HCT116 (cell line): ENCODE results near the gene RBMS1. TPM values are rescaled to one million over a fixed set of nuclear protein-coding genes. Genes with fewer than 3 reads are reported as not detected.

Experiments
- ATAC-seq: fragments of 200-7000 bp; cut with Tn5 transposase; 2 replicates; pipeline ENCODE4 v1.9.1; 2020; ENCODE audit warnings: mild to moderate bottlenecking, moderate library complexity
- BruUV-seq: library from RNA; stranded (reverse); fragments of 400-500 nt; replicated peaks from 2 replicates; lab custom pipeline; 2021; lab: Mats Ljungman, UMichigan
- CTCF ChIA-PET: fragments of 300-600 bp; sonication (Branson Sonifier 250); formaldehyde crosslinking; loops from one replicate; lab custom pipeline; 2021; ENCODE audit warnings: antibody characterized with exemption; lab: Charles Lee
- POLR2A ChIA-PET: fragments of 300-600, 350-600 bp; sonication (Branson Sonifier 250); formaldehyde crosslinking; loops from one replicate; lab custom pipeline; 2021; ENCODE audit warnings: antibody characterized with exemption; lab: Charles Lee
- RAD21 ChIA-PET, 2 experiments: fragments of 300-600 bp; sonication (Branson Sonifier 250); formaldehyde crosslinking; loops; one replicate each; lab custom pipeline; 2023; ENCODE audit warnings: low total read pairs in 2 of 2; ENCODE audit not compliant: uncharacterized antibody in 2 of 2, unreplicated experiment in 2 of 2, low non-redundant PET in 1 of 2; lab: Charles Lee
- DNase-seq: peaks from one replicate; pipeline ENCODE4 v3.0.0-alpha.2; 2010; ENCODE audit warnings: low read depth, low spot score
- H2AFZ ChIP-seq: fragments of 200-600 bp; shearing (Covaris generic), sonication (generic); 2 replicates; pipeline ENCODE4 v1.6.1; 2017; ENCODE audit warnings: low read depth, mixed run types, mixed read lengths, antibody characterized with exemption, low read length; ENCODE audit not compliant: poor library complexity, severe bottlenecking
- H3K27ac ChIP-seq: 2 replicates; pipeline ENCODE4 v1.5.1; 2012; ENCODE audit warnings: low read depth, low read length
- H3K27me3 ChIP-seq: fragments of 200-600 bp; sonication (generic); 2 replicates; pipeline ENCODE4 v1.6.1; 2016; ENCODE audit warnings: mixed run types, low read length, mixed read lengths; ENCODE audit not compliant: insufficient read depth
- H3K36me3 ChIP-seq, 2 experiments: fragments of 200-500 bp in 1 of 2; fragments of 200-600 bp in 1 of 2; sonication (Bioruptor generic) in 1 of 2; sonication (generic) in 1 of 2; 2 replicates each; pipeline versions ENCODE4 v1.5.1 to v1.6.1; 2014 to 2016; ENCODE audit warnings: low read length in 2 of 2, inconsistent platforms in 1 of 2, mixed read lengths in 1 of 2, mixed run types in 1 of 2; ENCODE audit not compliant: insufficient read depth in 2 of 2, control insufficient read depth in 1 of 2
- H3K4me1 ChIP-seq, 2 experiments: fragments of 200-600 bp in 1 of 2; sonication (generic) in 1 of 2; 2 replicates each; pipeline versions ENCODE4 v1.5.1 to v1.6.1; 2012 to 2017; ENCODE audit warnings: low read length in 2 of 2, inconsistent platforms in 1 of 2, mild to moderate bottlenecking in 1 of 2, mixed read lengths in 1 of 2, mixed run types in 1 of 2, moderate library complexity in 1 of 2; ENCODE audit not compliant: insufficient read depth in 2 of 2, control insufficient read depth in 1 of 2
- H3K4me2 ChIP-seq: fragments of 200-600 bp; sonication (generic); 2 replicates; pipeline ENCODE4 v1.6.1; 2017; ENCODE audit warnings: mixed run types, low read length, mixed read lengths
- H3K4me3 ChIP-seq, 2 experiments: fragments of 200-600 bp in 1 of 2; sonication (generic) in 1 of 2; replicated peaks in 1 of 2; 2 replicates each; pipeline ENCODE4 v1.5.1; 2011 to 2016; ENCODE audit warnings: low read length in 2 of 2, control low read depth in 1 of 2, low read depth in 1 of 2, mild to moderate bottlenecking in 1 of 2, mixed read lengths in 1 of 2, mixed run types in 1 of 2
- H3K79me2 ChIP-seq: fragments of 200-600 bp; sonication (generic); 2 replicates; pipeline ENCODE4 v1.6.1; 2017; ENCODE audit warnings: mild to moderate bottlenecking, mixed run types, low read length, moderate library complexity, mixed read lengths; ENCODE audit not compliant: insufficient read depth
- H3K9ac ChIP-seq: fragments of 200-600 bp; sonication (generic); 2 replicates; pipeline ENCODE4 v1.6.1; 2016; ENCODE audit warnings: low read length, mixed read lengths
- H3K9me2 ChIP-seq: fragments of 200-600 bp; sonication (generic), shearing (Covaris generic); 2 replicates; pipeline ENCODE4 v1.6.1; 2017; ENCODE audit warnings: mixed run types, mild to moderate bottlenecking, moderate library complexity; ENCODE audit not compliant: insufficient read depth
- H3K9me3 ChIP-seq, 2 experiments: fragments of 200-500 bp in 1 of 2; fragments of 200-600 bp in 1 of 2; sonication (Bioruptor generic) in 1 of 2; sonication (generic) in 1 of 2; 2 replicates each; pipeline ENCODE4 v1.6.1; 2014 to 2017; ENCODE audit warnings: low read length in 2 of 2, mixed read lengths in 2 of 2, inconsistent platforms in 1 of 2, low read depth in 1 of 2, mild to moderate bottlenecking in 1 of 2, mixed run types in 1 of 2, moderate library complexity in 1 of 2; ENCODE audit not compliant: control insufficient read depth in 1 of 2, insufficient read depth in 1 of 2
- H4K20me1 ChIP-seq: fragments of 200-600 bp; sonication (generic), shearing (Covaris generic); 2 replicates; pipeline ENCODE4 v1.6.1; 2017; ENCODE audit warnings: mixed run types, mild to moderate bottlenecking, moderate library complexity; ENCODE audit not compliant: insufficient read depth
- CBX3 ChIP-seq: IDR thresholded peaks from 2 replicates; pipeline ENCODE4 v1.6.1; 2012; ENCODE audit warnings: low read depth
- CEBPB ChIP-seq: IDR thresholded peaks from 2 replicates; pipeline ENCODE4 v1.6.1; 2012; ENCODE audit warnings: low read depth
- EGR1 ChIP-seq: IDR thresholded peaks from 2 replicates; pipeline ENCODE4 v1.6.1; 2012; ENCODE audit warnings: low read depth
- ELF1 ChIP-seq: IDR thresholded peaks from 2 replicates; pipeline ENCODE4 v1.6.1; 2012; ENCODE audit warnings: low read depth, borderline replicate concordance
- EZH2 ChIP-seq: fragments of 200-600 bp; sonication (generic); IDR thresholded peaks from 2 replicates; pipeline ENCODE4 v1.6.1; 2017; ENCODE audit warnings: antibody characterized with exemption, mixed run types
- EZH2phosphoT487 ChIP-seq: fragments of 200-600 bp; IDR thresholded peaks from 2 replicates; pipeline ENCODE4 v1.6.1; 2018; ENCODE audit warnings: antibody characterized with exemption, borderline replicate concordance
- FOSL1 ChIP-seq: IDR thresholded peaks from 2 replicates; pipeline ENCODE4 v1.6.1; 2012; ENCODE audit warnings: low read depth
- JUND ChIP-seq: IDR thresholded peaks from 2 replicates; pipeline ENCODE4 v1.6.1; 2012
- POLR2A ChIP-seq: IDR thresholded peaks from 2 replicates; pipeline ENCODE4 v1.7.0; 2011; ENCODE audit warnings: borderline replicate concordance; ENCODE audit not compliant: insufficient read depth, insufficient read length; ENCODE audit errors: extremely low read depth
- SIN3A ChIP-seq: IDR thresholded peaks from 2 replicates; pipeline ENCODE4 v1.6.1; 2012; ENCODE audit warnings: low read depth
- SP1 ChIP-seq: IDR thresholded peaks from 2 replicates; pipeline ENCODE4 v1.6.1; 2012; ENCODE audit warnings: low read depth
- SRF ChIP-seq: IDR thresholded peaks from 2 replicates; pipeline ENCODE4 v1.6.1; 2012; ENCODE audit warnings: low read depth
- TCF7L2 ChIP-seq: IDR thresholded peaks from 2 replicates; pipeline ENCODE4 v1.7.0; 2011; ENCODE audit warnings: borderline replicate concordance, inconsistent platforms; ENCODE audit not compliant: insufficient read depth, insufficient read length; ENCODE audit errors: extremely low read depth
- ZFX ChIP-seq: fragments of 450-650 bp; IDR thresholded peaks from 2 replicates; pipeline ENCODE4 v1.6.1; 2017
- ZNF274 ChIP-seq: fragments of 200-500 bp; sonication (Bioruptor generic); IDR thresholded peaks from 2 replicates; pipeline ENCODE4 v1.6.1; 2014; ENCODE audit warnings: mild to moderate bottlenecking, low read depth, low read length, inconsistent platforms
- intact Hi-C: fragments of 100-400 bp; cut with micrococcal nuclease; formaldehyde crosslinking; loops from 2 replicates; pipeline ENCODE4 v1.10.0; 2022
- total RNA-seq: library from RNA; stranded (reverse); gene quantifications from one replicate; pipeline ENCODE4 v1.2.1, GENCODE V29; 2021; ENCODE audit not compliant: unreplicated experiment
- TF ChIP-seq, protein P1 (sequence below): IDR thresholded peaks from 2 replicates; pipeline ENCODE4 v1.6.1; 2012
- TF ChIP-seq, protein P2 (sequence below): IDR thresholded peaks from 2 replicates; pipeline ENCODE4 v1.6.1; 2012; ENCODE audit warnings: low read depth
- TF ChIP-seq, protein P3 (sequence below): IDR thresholded peaks from 2 replicates; pipeline ENCODE4 v1.6.1; 2011; ENCODE audit warnings: mild to moderate bottlenecking, low read length, moderate library complexity; ENCODE audit not compliant: insufficient replicate concordance; ENCODE audit errors: extremely low read depth

RBMS1 gene
- total RNA-seq, 1 experiment from 2014 or later, result 17.6 TPM

GRCh38 chr2:160387558-160388262, 105.9 kb downstream of the RBMS1 start:
- Histone ChIP-seq H3K79me2 (peaks cover 4% of the 10 kb centered on the region; the same call in 1 of the 2 replicates), H3K4me2 (no peak overlapping the region), H3K9me2 (no peaks in the 10 kb centered on the region), H3K36me3 (no peaks in the 10 kb centered on the region), H3K27ac (no peak overlapping the region), H3K9ac (no peak overlapping the region), H3K9me3 (no peaks in the 10 kb centered on the region), H3K27me3 (no peaks in the 10 kb centered on the region), H3K4me3 (no peak overlapping the region), H3K4me1 (peaks cover 10 to 17% of the 10 kb centered on the region in 2 experiments; a peak in 3 of 4 replicates), H4K20me1 (no peaks in the 10 kb centered on the region), H2AFZ (no peak overlapping the region)
- intact Hi-C loops, result no loop called here
- ChIA-PET POLR2A (no interaction called here), CTCF (no interaction called here), RAD21 (no interaction called here)
- ATAC-seq (no peak), DNase-seq (no peak)
- BruUV-seq, result no TSS peak
- TF ChIP-seq ELF1 (no peak), SIN3A (no peak), EZH2phosphoT487 (no peak), EGR1 (no peak), CEBPB (no peak), POLR2A (no peak), JUND (no peak), FOSL1 (no peak), EZH2 (no peak), SRF (no peak), ZNF274 (no peak), SP1 (no peak), CBX3 (no peak), ZFX (no peak), TCF7L2 (no peak)
- TF ChIP-seq, protein P1, sequence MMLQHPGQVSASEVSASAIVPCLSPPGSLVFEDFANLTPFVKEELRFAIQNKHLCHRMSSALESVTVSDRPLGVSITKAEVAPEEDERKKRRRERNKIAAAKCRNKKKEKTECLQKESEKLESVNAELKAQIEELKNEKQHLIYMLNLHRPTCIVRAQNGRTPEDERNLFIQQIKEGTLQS, result no peak
- TF ChIP-seq, protein P2, sequence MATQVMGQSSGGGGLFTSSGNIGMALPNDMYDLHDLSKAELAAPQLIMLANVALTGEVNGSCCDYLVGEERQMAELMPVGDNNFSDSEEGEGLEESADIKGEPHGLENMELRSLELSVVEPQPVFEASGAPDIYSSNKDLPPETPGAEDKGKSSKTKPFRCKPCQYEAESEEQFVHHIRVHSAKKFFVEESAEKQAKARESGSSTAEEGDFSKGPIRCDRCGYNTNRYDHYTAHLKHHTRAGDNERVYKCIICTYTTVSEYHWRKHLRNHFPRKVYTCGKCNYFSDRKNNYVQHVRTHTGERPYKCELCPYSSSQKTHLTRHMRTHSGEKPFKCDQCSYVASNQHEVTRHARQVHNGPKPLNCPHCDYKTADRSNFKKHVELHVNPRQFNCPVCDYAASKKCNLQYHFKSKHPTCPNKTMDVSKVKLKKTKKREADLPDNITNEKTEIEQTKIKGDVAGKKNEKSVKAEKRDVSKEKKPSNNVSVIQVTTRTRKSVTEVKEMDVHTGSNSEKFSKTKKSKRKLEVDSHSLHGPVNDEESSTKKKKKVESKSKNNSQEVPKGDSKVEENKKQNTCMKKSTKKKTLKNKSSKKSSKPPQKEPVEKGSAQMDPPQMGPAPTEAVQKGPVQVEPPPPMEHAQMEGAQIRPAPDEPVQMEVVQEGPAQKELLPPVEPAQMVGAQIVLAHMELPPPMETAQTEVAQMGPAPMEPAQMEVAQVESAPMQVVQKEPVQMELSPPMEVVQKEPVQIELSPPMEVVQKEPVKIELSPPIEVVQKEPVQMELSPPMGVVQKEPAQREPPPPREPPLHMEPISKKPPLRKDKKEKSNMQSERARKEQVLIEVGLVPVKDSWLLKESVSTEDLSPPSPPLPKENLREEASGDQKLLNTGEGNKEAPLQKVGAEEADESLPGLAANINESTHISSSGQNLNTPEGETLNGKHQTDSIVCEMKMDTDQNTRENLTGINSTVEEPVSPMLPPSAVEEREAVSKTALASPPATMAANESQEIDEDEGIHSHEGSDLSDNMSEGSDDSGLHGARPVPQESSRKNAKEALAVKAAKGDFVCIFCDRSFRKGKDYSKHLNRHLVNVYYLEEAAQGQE, result no peak
- TF ChIP-seq, protein P3, sequence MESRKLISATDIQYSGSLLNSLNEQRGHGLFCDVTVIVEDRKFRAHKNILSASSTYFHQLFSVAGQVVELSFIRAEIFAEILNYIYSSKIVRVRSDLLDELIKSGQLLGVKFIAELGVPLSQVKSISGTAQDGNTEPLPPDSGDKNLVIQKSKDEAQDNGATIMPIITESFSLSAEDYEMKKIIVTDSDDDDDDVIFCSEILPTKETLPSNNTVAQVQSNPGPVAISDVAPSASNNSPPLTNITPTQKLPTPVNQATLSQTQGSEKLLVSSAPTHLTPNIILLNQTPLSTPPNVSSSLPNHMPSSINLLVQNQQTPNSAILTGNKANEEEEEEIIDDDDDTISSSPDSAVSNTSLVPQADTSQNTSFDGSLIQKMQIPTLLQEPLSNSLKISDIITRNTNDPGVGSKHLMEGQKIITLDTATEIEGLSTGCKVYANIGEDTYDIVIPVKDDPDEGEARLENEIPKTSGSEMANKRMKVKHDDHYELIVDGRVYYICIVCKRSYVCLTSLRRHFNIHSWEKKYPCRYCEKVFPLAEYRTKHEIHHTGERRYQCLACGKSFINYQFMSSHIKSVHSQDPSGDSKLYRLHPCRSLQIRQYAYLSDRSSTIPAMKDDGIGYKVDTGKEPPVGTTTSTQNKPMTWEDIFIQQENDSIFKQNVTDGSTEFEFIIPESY, result no peak
